Uterus (tissue), 4 donors: ENCODE data around the gene PLPPR3. TPM values are rescaled to one million over a fixed set of nuclear protein-coding genes. Genes with fewer than 3 reads are reported as not detected.

Source experiments
- DNase-seq, 2 donors: peaks; one replicate each; pipeline ENCODE4 v3.0.0-alpha.2; 2019 to 2020
- H3K27ac ChIP-seq, 2 donors: fragments of 200-600 bp; sonication (generic); 1 replicate in 1 of 2; 2 replicates in 1 of 2; pipeline ENCODE4 v1.5.1; 2016 to 2018
- H3K27me3 ChIP-seq, 2 donors: fragments of 200-600 bp; sonication (generic); one replicate each; pipeline ENCODE4 v1.5.1; 2018 to 2019; ENCODE audit warnings: control low read depth in 1 of 2
- H3K36me3 ChIP-seq, 2 donors: fragments of 200-600 bp; sonication (generic); one replicate each; pipeline ENCODE4 v1.5.1; 2019; ENCODE audit warnings: control low read depth in 1 of 2
- H3K4me1 ChIP-seq, 2 donors: fragments of 200-600 bp; sonication (generic); one replicate each; pipeline ENCODE4 v1.5.1; 2018 to 2019; ENCODE audit warnings: control low read depth in 1 of 2
- H3K4me3 ChIP-seq, 2 donors: fragments of 200-600 bp; sonication (generic); 1 replicate in 1 of 2; 2 replicates in 1 of 2; pipeline ENCODE4 v1.5.1; 2018 to 2019; ENCODE audit warnings: mild to moderate bottlenecking in 1 of 2
- H3K9me3 ChIP-seq, 2 donors: fragments of 200-600 bp; sonication (generic); one replicate each; pipeline ENCODE4 v1.5.1; 2019; ENCODE audit warnings: control low read depth in 1 of 2
- POLR2A ChIP-seq, 2 donors: fragments of 450-650 bp; IDR thresholded peaks; one replicate each; pipeline ENCODE4 v1.6.1; 2016; ENCODE audit warnings: antibody characterized with exemption in 2 of 2, mild to moderate bottlenecking in 1 of 2, moderate library complexity in 1 of 2
- intact Hi-C: fragments of 100-400 bp; cut with DNase I; formaldehyde crosslinking; loops from one replicate; pipeline ENCODE4 v1.15.1; 2023; ENCODE audit warnings: low total_unique reads
- total RNA-seq, 4 donors: library from RNA; depleted of rRNA in 3 of 4; stranded (reverse); fragments of >200 nt in 3 of 4; gene quantifications; one replicate each; pipeline versions ENCODE4 v1.1.0 to v1.2.4, GENCODE V29; 2014 to 2023
- TF ChIP-seq, protein P1 (sequence below), 4 experiments: fragments of 200-600 bp in 2 of 4; fragments of 450-650 bp in 2 of 4; sonication (generic) in 2 of 4; IDR thresholded peaks; one replicate each; pipeline ENCODE4 v1.5.1; 2016 to 2019; ENCODE audit warnings: antibody characterized with exemption in 4 of 4, mild to moderate bottlenecking in 2 of 4, moderate library complexity in 1 of 4
- donor health status: DM: yes; HTN: yes; CAD: no.

Gene PLPPR3
- total RNA-seq, 4 donors from 2014 or later = 3.4 TPM; not detected in 3

DNA sequence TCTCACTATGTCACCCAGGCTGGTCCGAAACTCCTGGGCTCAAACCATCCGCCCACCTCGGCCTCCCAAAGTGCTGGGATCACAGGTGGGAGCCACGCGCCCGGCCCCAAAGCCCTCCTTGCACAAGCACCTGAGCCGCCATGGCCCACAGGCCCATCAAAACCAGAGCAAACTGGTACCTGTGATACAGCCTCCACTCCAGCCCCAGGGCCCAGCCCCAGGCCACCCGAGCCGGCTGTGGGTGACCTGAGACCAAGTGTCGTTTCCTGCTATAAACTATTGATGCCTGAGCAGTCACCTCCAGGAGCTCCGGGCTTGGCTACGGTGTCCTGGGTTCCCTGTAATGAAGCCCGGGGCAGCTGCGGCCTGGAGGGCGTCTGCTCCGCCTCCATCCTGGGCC is 34.2 kb downstream of the PLPPR3 start:
- H3K27ac ChIP-seq = no peak overlapping the region
- intact Hi-C loops = no loop called here
- H3K4me1 ChIP-seq = no peaks in the 10 kb centered on the region

DNA sequence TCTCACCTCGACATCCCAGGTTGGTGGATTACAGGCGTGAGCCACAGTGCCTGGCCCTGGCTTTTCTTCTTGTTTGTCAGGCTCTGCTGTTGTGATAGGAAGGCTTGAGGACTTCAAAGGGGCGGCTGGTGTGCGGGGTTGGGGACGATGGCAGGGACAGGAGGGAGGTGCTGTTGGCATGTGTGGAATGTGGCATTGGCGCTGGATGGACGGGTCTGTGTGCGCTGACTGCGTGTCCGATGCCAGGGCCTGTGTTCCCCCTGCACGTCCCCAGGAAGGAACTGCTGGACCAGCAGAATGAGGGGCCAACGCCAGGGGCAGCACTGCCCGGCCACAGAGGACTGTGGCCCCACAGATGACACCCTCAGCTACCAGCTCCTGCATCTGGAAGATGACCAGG is 37.2 kb downstream of the PLPPR3 start:
- Histone ChIP-seq H3K36me3 (no peaks in the 10 kb centered on the region), H3K9me3 (no peaks in the 10 kb centered on the region), H3K27ac (no peak overlapping the region), H3K4me3 (no peak overlapping the region), H3K27me3 (no peaks in the 10 kb centered on the region), H3K4me1 (no peaks in the 10 kb centered on the region)
- DNase-seq = no peak
- intact Hi-C loops = no loop called here
- TF ChIP-seq, protein P1, sequence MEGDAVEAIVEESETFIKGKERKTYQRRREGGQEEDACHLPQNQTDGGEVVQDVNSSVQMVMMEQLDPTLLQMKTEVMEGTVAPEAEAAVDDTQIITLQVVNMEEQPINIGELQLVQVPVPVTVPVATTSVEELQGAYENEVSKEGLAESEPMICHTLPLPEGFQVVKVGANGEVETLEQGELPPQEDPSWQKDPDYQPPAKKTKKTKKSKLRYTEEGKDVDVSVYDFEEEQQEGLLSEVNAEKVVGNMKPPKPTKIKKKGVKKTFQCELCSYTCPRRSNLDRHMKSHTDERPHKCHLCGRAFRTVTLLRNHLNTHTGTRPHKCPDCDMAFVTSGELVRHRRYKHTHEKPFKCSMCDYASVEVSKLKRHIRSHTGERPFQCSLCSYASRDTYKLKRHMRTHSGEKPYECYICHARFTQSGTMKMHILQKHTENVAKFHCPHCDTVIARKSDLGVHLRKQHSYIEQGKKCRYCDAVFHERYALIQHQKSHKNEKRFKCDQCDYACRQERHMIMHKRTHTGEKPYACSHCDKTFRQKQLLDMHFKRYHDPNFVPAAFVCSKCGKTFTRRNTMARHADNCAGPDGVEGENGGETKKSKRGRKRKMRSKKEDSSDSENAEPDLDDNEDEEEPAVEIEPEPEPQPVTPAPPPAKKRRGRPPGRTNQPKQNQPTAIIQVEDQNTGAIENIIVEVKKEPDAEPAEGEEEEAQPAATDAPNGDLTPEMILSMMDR (IDR thresholded peaks at IDR 0.05) = no peak

More for the DNA sequence above, 34.2 kb downstream of the PLPPR3 start:
- DNase-seq = no peak
- Histone ChIP-seq H3K27me3 (no peaks in the 10 kb centered on the region), H3K9me3 (no peaks in the 10 kb centered on the region), H3K36me3 (no peaks in the 10 kb centered on the region), H3K4me3 (no peak overlapping the region)
- TF ChIP-seq, protein P1 (IDR thresholded peaks at IDR 0.05) = no peak
- no peak for TF ChIP-seq POLR2A (IDR thresholded peaks at IDR 0.05)

DNA sequence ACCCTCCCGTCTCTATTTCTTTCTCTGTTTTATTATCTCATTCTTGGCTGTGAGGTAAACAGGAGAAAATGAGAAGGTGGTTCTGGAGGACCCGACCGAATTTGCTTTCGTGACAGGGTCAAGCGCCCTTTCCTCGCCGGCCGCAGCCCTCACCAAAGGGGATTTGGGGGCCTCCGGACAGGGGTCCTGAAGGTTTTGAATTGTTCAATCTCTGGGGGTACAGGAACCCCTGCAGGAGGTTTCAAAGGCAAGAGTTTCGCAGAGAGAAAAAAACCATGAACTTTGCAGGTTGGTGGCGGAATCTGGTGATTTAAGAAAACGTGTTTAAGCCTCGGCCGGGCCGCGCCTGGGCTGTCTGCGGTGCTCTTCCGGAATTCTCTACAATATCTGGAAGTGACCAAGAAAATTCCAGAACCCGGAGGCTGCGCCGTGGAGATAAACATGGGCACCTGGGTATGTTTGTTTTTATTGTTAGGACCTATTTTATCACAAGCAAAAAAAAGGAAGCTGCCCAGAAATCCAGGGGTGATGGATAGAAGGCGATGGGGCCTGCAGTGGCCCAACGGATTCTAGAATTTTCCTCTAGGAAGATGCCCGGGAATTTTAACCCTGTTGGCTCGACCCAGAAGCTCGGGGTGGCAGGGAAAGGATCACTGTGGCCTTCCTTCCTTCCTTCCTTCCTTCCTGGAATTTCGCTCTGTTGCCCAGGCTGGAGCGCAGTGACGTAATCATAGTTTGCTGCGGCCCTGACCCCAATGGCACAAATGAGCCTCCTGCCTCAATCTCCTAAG is 38.7 kb downstream of the PLPPR3 start:
- Histone ChIP-seq H3K9me3 (no peaks in the 10 kb centered on the region), H3K27me3 (no peaks in the 10 kb centered on the region), H3K27ac (peak overlapping the region; percentile 29 to 58), H3K4me3 (no peak overlapping the region), H3K36me3 (no peaks in the 10 kb centered on the region), H3K4me1 (no peaks in the 10 kb centered on the region)
- no peak for DNase-seq
- intact Hi-C loops = no loop called here
- TF ChIP-seq, protein P1 (IDR thresholded peaks at IDR 0.05) = no peak
- no peak for TF ChIP-seq POLR2A (IDR thresholded peaks at IDR 0.05)

DNA sequence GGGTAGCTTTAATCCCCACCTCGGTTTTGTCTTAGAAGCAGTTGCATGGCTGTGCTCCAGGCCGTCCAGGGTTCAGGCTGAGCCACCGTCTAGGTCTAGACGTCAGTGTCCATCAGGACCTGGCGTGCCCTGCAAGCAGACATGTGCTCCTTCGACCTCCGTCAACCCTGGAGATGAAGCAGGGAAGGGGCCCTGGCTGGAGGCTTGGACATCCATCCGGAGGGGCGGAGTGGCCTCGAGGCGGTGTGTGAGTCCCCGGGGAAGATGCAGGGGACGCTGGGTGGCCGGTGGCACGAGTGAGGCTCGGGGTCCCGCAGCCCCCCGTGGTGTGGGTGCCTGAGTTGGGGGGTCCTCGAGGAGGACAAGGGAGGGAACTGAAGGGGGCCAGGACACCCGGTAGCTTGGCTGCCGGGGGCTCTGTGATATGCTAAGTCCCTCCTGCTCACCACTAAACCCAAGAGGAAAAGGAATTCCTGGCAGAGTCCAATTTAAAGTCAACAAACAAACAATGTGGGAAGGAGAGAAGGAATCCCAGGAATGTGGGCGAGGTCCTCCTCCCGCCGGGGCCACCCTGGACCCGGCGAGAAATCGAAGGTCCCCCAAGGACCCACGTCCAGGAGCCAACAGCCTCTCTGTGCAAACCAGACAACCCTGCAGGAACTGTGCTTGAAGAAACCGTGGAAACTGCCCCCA is 39.4 kb downstream of the PLPPR3 start:
- Histone ChIP-seq H3K27me3 (no peaks in the 10 kb centered on the region), H3K36me3 (no peaks in the 10 kb centered on the region), H3K9me3 (no peaks in the 10 kb centered on the region), H3K27ac (peak overlapping the region; percentile 25 to 58), H3K4me1 (no peaks in the 10 kb centered on the region), H3K4me3 (no peak overlapping the region)
- no peak for DNase-seq
- intact Hi-C loops = no loop called here
- no peak for TF ChIP-seq POLR2A (IDR thresholded peaks at IDR 0.05)
- TF ChIP-seq, protein P1 (IDR thresholded peaks at IDR 0.05) = no peak

DNA sequence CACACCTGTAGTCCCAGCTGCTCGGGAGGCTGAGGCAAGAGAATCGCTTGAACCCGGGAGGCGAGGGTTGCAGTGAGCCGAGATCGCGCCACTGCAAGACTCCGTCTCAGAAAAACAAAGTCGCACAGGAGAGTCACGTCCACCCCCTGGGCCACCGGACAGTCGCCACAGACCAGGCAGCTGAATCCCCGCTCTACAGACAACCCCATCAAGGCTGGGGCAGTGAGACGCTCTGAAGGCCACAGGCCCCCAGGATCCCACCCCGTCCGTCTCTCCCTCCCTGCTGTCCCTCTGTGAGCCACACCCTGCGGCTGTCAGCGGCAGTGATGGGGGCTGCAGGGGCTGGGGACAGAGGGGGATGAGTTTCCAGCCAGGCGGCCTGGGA is 40.0 kb downstream of the PLPPR3 start:
- H3K4me3 ChIP-seq = no peak overlapping the region
- no peaks in the 10 kb centered on the region for H3K4me1 ChIP-seq
- no peak overlapping the region for H3K27ac ChIP-seq

More for the DNA sequence above, 40.0 kb downstream of the PLPPR3 start:
- no peak for DNase-seq
- Histone ChIP-seq H3K9me3 (no peaks in the 10 kb centered on the region), H3K27me3 (no peaks in the 10 kb centered on the region), H3K36me3 (no peaks in the 10 kb centered on the region)
- TF ChIP-seq POLR2A (IDR thresholded peaks at IDR 0.05) = no peak
- TF ChIP-seq, protein P1 (IDR thresholded peaks at IDR 0.05) = no peak
- intact Hi-C loops = no loop called here
